NCI-H2107 treated with DMSO at 0.1 percent for 48 hours (cell line): ENCODE data around the gene GADD45GIP1.

ENCODE experiments used
- DNase-seq: peaks from one replicate; lab custom pipeline; 2025; ENCODE audit not compliant: unreplicated experiment; lab: John Stamatoyannopoulos, UW

The GADD45GIP1 gene

DNA sequence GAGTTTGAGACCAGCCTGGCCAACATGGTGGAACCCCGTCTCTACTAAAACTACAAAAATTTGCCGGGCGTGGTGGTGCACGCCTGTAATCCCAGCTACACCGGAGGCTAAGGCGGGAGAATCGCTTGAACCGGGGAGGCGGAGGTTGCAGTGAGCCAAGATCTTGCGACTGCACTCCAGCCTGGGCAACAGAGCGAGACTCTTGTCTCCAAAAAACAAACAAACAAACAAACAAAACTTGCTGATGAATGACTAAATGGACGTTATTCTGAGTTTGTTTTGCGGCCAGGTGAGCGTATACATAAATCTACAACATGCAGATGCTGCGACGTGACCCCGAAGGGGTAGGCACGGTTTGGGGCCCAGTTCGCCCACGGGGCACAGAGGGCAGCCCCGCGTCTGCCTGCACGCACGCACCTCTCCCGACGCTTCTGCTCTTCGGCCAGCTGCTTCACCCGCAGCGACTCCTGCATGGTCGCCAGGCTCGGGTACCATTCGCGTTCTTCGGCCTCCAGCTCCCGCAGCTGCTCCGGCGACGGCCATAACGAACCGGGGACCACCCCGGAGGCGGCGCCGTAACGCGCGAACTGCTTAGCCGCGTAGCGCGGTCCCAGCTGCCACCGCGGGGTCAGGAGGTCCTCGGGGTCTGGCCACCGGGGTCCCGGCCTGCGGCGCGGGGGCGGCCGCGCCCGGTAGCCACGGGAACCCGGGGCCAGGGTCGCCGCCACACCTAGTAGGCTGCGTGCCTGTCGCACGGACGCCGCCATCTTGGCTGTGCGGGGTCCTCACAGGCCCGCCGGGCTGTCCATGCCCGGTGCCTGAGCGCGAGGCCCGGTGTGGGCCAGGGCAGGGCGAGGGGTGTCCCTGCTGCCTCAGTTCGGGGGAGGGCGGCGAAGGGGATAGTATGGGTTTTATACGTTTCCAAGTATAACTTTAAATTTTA, at the start of gene GADD45GIP1:
Gene GADD45GIP1 (minus strand): TSS at position 778 of the 943 bp plus-strand sequence. CDS start 11 bp downstream, at position 767.
- DNase-seq, result no peak

DNA sequence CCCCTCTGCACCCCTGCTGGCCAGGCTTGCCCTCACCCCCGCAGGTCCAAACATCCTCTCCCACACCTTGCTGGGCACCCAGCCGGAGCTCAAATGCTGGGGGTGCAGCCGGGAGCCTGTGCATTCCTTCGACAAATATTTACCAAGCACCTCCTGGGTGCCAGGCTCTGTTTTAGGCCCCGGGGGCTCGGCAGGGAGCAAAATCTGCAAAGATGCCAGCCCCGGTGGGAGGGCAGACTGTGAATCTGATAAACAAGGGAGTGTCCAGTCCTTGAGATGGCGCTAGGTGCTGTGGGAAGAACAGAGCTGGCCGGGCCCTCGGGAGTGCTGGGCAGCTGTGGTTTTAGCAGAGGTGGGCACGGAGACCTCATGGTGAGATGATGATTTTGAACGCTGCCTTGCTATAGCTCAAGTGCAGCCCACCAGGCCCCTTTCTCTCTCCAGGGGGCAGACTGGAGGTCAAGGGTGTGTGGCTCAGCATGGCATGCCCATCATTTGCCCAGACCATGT, 48.9 kb upstream of the GADD45GIP1 start:
- DNase-seq, result no peak

DNA sequence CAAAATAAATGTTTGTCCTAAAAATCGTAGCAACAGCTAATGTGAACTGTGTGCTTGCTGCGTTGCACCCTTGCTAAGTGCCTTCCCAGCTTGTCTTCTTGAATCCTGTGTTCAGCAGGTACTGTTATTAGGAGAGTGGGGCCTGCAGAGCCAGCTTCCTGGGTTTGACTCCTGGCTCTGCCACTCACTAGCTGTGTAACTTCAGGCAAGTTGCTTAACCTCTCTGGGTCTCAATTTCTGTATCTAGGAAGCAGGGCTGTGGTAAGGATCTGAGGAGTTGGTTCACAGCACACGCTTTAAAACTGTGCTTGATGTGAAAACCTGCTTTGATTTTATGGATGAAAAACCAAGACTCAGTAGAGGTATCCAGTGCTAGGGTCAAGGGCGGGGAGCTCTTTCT, 48.2 kb upstream of the GADD45GIP1 start:
- no peak for DNase-seq

- DNase-seq, result no peak
Observed at GRCh38 chr19:13004273-13004672, 47.2 kb upstream of the GADD45GIP1 start.

GRCh38 chr19:13003081-13003480, 46.1 kb upstream of the GADD45GIP1 start:
- DNase-seq, result no peak

DNA sequence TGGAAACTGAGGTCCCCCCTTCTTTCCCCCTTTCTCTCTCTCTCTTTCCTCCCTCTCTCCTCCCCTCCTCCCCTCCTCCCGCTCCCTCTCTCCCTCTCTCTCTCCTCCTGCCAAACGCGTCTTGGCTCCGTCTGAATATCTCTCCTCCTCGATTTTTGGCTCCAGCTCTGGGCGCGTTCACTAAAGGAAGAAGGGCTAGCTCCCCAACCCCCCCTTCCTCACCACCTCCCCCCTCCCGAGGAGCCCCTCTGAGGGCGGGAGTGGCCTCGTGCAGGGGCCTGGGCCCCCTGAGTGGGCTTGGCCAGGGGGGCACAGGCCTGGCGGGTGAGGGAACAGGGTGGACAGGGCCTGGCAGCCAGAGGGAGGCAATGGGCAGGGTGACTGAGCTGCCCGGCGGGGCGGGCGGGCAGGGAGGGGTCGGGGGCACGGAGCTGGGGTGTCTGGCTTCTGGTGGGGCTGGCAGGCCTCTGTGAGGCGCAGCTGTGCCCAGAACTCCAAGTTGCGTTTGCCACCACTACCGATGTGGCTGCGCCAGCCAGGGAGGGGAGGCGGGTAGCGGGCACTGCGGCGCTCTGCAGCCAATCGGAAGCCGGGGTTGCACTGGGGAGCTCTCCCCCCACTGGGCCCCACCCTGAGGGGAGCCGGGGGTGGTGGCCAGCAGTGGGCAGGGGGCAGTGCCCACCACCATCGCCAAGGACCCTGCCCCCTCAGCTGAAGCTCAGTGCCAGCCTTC, 45.3 kb upstream of the GADD45GIP1 start:
- DNase-seq, result no peak

GRCh38 chr19:13001502-13002165, 44.6 kb upstream of the GADD45GIP1 start:
- no peak for DNase-seq

DNA sequence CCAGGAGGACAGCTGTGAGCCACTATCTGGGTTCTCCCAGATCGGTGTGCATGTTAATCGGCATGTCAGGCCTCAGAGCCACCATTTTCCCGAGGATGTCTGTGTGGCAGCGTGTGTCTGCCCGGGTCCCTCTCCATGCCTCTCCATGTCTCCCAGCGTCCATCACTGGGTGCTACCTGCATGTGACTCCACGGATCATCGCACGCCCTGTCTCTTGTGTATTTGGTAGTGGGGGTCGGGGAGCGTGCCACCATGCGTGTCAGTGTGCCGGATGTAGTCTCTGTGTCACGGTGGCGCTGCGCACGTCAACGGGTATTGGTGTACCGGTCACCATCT, 44.1 kb upstream of the GADD45GIP1 start:
- DNase-seq, result no peak

- DNase-seq, result no peak
Observed at GRCh38 chr19:12997967-12998940, 41.2 kb upstream of the GADD45GIP1 start.

- no peak for DNase-seq
Observed at GRCh38 chr19:12997179-12997966, 40.4 kb upstream of the GADD45GIP1 start.

DNA sequence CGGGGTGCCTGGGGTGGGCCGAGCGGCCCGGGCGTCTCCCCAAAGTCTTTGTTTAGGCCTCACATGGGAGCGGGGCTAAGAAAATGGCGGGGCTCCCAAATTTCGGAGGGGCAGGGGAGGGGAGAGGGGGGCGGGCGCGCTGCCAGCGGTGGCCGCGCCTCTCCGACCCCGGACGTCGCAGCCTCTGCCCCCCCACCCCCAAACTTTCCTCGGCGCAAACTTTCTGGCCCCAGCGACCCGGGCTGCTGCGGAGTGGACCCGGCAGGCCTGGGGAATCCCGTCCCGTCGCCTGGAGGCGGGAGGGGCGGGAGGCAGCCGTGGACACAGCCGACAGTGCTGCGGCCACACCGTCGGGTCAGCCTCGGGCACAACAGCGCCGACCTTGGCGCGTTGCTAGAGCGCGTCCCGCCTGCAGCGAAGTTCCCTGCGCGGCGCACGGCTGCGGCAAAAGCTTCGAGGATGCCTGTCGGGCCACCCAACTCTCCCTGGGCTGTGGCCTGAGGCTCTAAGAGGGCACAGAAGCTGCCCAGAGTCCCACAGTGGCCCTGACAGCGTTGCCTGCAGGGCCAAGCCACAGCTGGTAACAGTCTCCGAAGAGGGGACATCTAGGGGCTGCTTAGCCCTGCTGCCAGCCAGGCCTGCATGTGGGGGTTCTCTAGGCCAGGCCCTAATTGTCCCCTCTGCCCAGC, 39.5 kb upstream of the GADD45GIP1 start:
- DNase-seq, result no peak

DNA sequence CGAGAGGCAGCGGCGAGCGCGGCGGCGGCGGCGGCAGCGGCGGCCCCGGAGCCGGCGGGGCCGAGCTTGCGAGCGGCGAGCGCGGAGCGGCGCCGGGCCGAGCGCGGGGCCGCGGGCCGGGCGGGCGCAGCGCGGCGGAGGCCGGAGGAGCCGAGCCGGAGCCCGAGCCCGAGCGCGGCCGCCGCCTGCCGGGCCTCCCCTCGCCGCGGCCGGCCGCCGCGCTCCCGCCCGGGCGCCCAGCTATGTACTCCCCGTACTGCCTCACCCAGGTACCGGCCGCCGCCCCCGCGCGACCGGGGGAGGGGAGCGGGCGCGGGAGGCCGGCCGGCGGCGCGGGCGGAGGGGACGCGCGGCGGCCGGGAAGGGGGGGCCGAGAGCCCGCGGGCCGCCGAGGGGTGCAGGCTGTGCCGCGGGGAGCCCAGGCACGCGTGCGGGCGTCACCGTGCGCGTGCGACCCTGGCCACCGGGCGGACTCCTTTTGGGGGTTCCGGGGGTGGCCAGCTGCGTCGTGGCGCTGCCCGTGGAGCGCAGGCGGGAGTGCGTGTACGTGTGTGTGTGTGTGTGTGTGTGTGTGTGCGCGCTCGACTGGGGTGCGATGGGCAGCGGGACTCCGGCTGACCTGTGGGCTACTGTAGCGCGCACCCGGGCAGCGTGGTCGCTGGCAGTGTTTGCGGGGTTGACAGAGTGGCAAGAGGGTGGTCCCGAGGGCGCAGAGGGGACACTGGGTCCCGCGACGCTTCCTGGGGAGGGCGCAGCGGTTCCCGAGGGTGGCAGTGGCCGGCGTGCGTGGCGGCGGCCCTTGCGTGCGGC, 38.8 kb upstream of the GADD45GIP1 start:
- no peak for DNase-seq

- DNase-seq, result no peak
Observed at GRCh38 chr19:12994701-12995595, 37.9 kb upstream of the GADD45GIP1 start, which contains the start of gene NFIX. Gene NFIX (plus strand): TSS chr19:12995475. CDS start chr19:12995838, 363 bp downstream.

- no peak for DNase-seq
Observed at GRCh38 chr19:12993562-12993961, 36.5 kb upstream of the GADD45GIP1 start.

DNA sequence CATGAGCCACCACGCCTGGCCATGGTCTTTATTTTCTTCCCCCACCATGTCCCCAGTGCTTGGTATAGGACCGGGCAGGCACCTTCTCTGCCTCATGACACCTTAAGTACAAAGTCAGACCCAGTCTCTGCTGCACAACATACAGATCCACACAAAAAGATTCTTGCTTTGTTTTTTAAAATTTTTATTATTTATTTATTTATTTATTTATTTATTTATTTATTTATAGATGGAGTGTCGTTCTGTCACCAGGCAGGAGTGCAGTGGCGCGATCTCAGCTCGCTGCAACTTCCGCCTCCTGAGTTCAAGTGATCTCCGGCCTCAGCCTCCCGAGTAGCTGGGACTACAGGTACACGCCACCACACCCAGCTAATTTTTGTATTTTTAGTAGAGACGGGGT, 35.7 kb upstream of the GADD45GIP1 start:
- no peak for DNase-seq

DNA sequence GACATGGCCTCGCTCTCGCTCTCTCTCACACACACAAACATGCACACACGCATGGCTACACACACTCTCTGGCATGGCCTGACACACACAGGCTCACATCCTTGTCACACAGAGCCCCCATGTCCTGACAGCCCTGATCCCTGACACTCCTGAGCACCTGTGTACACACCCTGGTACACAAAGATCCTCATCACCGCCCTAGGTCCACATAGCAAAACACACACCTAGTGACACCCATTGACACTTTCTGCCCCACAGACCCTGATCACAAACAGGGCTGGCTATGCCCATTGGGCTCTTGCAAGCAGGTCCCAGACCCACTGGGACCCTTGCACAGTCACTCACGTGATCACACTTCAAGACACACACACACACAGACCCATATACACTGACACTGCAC, 34.3 kb upstream of the GADD45GIP1 start:
- no peak for DNase-seq

DNA sequence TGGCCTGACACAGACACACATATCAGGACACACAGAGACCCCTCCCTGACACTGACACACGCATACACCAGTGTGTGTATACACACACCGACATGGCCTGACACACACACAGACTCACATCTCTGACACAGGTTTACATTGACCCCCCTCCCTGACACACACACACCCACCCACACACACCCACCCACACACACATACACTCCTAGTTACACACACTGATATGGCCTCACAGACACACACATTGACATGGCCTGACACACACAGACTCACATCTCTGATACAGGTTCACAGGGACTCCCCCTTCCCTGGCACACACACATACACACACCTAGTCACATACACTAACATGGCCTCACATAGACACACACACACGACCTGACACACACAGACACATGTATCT, 33.8 kb upstream of the GADD45GIP1 start:
- no peak for DNase-seq
